Body of pancreas (tissue), 4 donors: ENCODE measurements around the gene CZIB.

Source experiments
- POLR2A ChIP-seq, 3 donors: fragments of 450-650 bp; IDR thresholded peaks; one replicate each; pipeline ENCODE4 v1.6.1; 2016; ENCODE audit warnings: antibody characterized with exemption in 3 of 3, mild to moderate bottlenecking in 2 of 3
- TF ChIP-seq, protein P1 (sequence below), 7 experiments: fragments of 450-650 bp in 4 of 7; fragments of 200-600 bp in 3 of 7; sonication (generic) in 3 of 7; IDR thresholded peaks; one replicate each; pipeline ENCODE4 v1.5.1; 2016 to 2019; ENCODE audit warnings: antibody characterized with exemption in 7 of 7

DNA sequence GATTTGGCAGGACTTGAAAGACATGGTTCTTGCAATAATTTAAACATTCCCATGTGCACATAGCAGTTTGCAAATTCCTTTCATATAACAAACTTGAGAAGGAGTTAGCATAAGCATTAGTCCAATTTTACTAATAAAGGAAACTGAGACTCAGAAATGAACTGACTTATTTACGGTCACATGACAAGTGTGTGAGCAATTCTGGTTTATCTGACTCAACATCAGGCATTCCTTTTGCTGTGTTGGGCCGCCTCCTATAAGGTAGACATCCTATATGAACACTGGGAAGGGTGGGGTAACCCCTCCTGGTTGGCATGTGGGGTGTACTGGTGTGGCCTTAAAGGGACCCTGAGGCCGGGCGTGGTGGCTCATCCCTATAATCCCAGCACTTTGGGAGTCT is 32.3 kb downstream of the CZIB start:
- TF ChIP-seq, protein P1, sequence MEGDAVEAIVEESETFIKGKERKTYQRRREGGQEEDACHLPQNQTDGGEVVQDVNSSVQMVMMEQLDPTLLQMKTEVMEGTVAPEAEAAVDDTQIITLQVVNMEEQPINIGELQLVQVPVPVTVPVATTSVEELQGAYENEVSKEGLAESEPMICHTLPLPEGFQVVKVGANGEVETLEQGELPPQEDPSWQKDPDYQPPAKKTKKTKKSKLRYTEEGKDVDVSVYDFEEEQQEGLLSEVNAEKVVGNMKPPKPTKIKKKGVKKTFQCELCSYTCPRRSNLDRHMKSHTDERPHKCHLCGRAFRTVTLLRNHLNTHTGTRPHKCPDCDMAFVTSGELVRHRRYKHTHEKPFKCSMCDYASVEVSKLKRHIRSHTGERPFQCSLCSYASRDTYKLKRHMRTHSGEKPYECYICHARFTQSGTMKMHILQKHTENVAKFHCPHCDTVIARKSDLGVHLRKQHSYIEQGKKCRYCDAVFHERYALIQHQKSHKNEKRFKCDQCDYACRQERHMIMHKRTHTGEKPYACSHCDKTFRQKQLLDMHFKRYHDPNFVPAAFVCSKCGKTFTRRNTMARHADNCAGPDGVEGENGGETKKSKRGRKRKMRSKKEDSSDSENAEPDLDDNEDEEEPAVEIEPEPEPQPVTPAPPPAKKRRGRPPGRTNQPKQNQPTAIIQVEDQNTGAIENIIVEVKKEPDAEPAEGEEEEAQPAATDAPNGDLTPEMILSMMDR (IDR thresholded peaks at IDR 0.05): no peak
- TF ChIP-seq POLR2A (IDR thresholded peaks at IDR 0.05): no peak
